ENCODE results near the gene WDR19.
"Not testable (repeated sequence)": the region's sequence is repeated elsewhere in the genome, so short reads cannot be mapped to it uniquely, and the experiment has no call there.

Gene WDR19

DNA sequence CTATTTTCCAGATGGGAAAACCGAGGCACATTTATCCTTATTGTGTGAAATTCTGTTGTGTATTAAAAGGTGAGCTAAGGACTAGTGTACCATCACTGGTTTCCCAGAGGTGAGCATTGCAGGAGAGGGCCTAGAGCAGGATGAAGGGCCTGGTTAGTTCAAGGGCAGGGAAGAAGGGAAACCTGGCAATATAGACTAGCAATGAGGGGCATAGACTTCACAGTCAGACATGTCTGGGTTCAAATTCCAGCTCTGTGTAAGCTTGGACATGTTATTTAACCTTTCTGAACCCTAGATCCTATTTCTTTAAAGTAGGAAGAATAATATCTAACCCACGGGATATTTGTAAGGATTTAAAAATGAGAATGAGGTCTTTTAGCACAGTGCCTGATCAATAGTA is 50.8 kb downstream of the WDR19 start:
- DNase-seq (ENCODE audit: low spot score) = no peak

DNA sequence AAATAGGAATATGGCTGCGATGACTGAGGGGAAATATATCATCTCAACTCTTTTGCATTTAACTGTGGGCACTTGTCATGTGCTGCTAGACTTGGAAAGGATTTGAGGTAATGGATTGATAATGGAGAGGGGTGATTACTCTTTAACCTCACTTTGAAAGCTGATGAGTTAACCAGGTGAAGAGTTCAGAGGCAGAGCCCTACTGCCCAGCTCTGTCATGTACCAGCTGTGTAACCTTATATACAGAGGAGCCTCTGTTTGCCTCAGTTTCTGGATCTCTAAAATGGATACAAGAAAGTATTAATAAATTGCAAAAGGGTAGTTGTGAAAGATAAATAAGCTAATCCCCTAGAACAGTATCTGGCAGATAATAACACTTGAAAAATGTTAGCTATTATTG is 51.5 kb downstream of the WDR19 start:
- no peak for DNase-seq (ENCODE audit: low spot score)

DNA sequence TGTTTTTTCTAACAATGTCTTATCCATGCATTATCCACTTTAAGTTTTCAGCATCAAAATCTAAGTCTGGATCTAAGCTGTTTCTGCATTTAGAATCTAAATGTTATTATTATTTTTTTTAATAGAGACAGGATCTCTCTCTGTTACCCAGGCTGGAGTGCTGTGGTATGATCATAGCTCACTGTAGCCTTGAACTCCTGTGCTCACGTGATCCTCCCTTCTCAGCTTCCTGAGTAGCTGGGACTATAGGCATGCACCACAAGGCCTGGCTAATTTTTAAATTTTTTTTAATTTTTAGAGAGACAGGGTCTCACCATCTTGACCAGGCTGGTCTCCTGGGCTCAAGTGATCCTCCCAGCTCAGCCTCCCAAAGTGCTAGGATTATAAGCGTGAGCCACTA is 52.7 kb downstream of the WDR19 start:
- DNase-seq (ENCODE audit: low spot score) = no peak

DNA sequence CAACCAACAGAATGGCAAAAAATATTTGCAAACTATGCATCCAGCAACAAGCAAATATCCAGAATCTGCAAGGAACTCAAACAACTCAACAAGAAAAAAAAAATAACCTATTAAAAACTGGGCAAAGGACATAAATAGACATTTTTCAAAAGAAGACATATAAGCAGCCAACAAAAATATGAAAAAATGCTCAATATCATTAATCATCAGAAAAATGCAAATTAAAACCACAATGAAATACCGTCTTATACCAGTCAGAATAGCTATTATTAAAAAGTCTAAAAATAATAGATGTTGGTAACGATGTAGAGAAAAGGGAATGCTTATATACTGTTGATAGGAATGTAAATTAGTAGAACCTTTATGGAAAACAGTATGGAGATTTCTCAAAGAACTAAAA is 53.4 kb downstream of the WDR19 start:
- DNase-seq (ENCODE audit: low spot score) = no peak

DNA sequence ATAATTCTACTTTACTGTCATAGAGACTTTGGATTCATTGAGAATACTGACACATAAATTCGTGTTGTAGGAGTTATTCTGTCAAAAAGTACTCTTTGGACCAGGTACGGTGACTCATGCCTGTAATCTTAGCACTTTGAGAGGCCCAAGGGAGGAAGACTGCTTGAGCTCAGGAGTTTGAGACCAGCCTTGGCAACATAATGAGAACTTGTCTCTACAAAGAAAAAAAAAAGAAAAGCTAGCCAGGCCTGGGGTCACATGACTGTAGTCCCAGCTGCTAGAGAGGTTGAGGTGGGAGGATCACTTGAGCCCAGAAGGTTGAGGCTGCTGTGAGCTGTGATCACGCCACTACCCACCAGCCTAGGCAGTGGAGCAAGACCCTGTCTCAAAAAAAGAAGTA is 54.9 kb downstream of the WDR19 start:
- DNase-seq (ENCODE audit: low spot score) = no peak

DNA sequence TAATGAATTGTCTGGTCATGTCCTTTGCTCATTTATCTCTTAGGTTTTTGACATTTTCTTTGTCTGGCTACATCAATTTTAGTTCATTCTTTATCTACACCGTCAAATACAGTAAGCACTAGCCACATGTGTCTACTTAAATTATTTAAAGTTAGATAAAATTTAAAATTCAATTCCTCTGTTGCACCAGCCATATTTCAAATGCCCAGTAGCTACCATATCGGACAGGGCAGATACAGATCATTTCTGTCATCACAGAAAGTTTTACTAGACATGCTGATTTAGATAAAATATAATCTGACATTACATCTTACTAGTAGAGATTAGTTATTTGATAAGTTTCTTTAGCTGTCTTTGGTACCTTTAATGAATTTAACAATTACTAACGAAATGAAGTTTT is 61.1 kb downstream of the WDR19 start:
- DNase-seq (ENCODE audit: low spot score) = no peak

DNA sequence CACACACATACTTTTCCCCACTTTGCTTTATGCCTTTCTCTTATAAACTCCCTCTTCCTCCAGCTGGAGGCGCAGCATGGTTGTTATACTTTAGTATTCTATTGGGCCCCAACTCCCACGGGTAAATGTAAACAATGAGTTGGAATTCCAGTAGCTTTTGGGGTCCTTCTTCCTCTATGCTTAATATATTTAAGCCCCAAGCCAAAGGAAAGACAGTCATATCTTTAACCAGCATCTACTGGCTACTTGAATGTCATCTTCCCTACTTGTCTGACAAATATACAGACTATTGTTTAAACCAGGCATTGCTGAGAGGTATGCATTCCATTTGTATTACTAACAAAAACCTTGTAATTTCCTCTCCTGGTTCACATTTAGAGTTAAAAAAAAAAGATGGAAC is 72.9 kb downstream of the WDR19 start:
- no peak for DNase-seq (ENCODE audit: low spot score)

DNA sequence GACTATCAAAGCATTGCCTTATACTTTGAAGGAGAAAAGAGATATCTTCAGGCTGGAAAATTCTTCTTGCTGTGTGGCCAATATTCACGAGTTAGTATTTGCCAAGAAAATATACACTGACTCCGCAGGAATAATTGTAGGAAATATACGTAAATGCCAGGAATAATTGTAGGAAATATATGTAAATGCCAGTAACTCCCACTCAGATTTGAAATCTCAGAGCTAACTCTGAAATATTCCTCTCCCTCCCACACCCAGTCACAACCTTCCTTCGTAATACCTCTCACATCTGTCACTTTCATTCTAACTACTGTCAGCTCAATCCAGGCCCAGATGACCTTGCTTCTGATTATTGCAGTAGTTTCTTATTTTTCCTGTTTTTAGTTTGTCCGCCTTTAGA is 73.5 kb downstream of the WDR19 start:
- DNase-seq (ENCODE audit: low spot score) = no peak

DNA sequence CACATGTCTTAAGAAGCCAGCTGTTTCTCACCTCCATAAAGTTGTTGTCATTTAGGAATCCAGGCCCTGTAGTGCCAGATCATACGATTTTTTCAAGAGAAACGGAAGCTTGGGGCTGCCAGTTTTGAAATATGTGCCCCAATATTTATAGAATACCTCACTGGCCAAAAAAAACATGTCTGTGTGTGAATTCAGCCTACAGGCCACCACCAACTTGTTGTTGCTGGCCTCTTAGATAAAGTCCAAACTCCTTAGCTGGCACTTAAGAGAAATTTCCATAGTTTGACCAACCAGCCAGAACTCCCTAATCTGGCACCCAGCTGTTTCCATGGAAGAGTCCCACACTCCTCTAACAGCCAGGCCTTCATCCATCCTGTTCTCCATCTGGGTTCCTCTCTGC is 74.1 kb downstream of the WDR19 start:
- DNase-seq (ENCODE audit: low spot score) = no peak

DNA sequence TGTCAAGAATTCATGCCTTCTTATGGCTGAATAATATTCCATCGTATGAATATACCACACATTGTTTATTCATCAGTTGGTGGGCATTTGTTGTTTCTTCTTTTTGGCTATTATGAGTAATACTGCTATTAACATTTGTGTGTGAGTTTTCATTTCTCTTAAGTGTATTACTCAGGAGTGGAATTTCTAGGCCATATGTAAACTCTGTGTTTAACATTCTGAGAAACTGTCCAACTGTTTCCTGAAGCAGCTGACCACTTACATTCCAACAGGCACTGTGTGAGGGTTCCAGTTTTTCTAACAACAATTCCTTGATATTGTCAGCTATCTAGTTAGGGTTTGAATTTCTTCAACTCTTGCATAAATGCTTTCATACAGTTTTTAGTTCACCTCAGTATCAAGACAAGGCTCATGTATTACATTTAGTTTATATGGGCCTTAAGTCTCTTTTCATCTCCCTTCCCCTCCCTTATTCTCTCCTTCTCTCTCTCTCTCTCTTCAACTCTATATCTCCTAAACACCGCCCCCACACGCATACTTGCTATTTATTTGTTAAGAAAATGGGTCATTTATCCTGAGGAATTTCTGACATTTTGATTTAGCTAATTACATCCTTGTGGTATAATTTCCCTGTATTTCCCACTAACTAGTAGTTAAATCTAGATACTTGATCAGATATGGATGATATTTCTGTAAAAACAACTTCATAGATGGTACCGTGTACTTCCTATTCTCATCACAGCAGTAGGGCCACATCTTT is 77.4 kb downstream of the WDR19 start:
- DNase-seq (ENCODE audit: low spot score) = no peak

DNA sequence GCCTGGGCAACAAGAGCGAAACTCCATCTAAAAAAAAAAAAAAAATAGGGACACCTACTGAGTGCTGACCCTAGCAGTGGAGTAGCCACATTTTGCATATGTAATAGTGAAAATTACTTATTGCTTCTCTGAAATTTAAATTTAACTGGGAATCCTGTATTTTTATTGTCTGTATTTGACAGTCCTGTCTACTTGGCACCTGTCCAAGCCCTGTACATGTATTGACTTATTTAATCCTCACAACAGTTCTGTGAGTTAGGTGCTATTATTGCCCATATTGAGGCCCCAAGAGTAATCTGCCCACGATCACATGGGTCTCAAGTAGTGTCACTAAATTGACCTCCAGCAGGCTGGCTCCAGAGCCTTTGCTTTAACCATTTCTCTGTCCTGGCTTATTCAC is 81.6 kb downstream of the WDR19 start:
- no peak for DNase-seq (ENCODE audit: low spot score)

DNA sequence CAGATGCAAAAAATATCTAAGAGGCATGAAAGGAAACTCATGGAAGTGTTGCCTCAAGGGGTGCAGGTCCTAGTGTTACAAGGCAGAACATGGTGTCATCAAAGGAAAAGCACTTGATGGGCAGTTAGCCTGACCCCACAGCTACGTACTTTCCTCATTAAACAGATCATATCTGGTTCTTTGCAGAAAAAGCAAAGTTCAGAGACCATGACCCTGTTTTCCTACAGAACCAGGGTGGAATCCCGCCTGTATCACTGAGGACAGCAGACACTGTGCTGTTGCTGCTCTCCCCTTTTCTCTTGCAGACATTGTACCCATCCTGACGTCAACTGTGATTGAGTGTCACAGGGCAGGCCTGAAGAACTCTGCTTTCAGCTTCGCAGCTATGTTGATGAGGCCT is 92.2 kb downstream of the WDR19 start:
- DNase-seq (ENCODE audit: low spot score) = no peak

DNA sequence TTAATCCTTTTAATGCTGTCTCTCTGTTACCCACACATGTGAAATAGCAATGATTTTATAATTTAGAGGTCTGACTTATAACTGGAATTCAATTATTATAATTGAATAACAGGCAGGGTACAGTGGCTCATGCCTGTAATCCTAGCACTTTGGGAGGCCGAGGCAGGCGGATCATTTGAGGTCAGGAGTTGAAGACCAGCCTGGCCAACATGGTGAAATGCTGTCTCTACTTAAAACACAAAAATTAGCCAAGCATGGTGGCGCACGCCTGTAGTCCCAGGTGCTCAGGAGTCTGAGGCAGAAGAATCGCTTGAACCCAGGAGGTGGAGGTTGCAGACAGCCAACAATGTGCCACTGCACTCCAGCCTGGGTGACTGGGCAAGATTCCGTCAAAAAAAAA is 95.3 kb downstream of the WDR19 start:
- DNase-seq (ENCODE audit: low spot score) = not testable (repeated sequence)

DNA sequence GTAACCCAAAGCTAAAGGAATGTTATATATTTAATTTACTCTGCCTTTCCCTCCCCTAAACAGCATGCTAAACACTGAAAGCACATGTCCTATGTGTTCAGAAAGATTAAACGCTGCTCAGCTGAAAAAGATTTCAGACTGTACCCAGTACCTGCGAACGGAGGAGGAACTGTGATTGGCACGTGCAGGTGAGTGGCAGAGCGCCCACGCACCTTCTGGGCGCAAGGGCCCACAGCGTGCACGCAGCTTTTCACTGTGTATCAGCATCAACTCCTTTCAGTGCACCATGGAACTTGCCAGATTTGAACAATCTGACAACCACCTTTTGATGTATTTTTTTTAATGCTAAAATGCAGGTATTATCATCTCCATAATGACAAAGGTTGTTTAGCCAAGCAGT is 96.1 kb downstream of the WDR19 start:
- DNase-seq (ENCODE audit: low spot score) = no peak

DNA sequence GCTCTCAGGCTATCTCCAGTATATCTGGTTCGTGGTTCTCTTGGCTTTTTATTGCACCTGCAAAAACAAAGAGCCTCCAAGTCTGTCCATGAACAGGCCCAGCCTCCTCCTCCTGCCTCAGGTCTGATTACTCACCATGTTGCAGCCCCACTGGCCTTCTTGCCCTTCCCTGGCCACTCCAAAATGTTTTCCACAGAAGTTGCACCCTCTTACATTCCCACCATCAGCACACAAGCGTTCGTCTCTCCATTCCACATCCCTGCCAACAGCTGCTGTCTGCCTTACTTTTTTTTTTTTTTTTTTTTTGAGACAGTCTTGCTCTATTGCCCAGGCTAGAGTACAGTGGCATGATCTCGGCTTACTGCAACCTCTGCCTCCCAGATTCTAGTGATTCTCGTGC is 97.1 kb downstream of the WDR19 start:
- no peak for DNase-seq (ENCODE audit: low spot score)

DNA sequence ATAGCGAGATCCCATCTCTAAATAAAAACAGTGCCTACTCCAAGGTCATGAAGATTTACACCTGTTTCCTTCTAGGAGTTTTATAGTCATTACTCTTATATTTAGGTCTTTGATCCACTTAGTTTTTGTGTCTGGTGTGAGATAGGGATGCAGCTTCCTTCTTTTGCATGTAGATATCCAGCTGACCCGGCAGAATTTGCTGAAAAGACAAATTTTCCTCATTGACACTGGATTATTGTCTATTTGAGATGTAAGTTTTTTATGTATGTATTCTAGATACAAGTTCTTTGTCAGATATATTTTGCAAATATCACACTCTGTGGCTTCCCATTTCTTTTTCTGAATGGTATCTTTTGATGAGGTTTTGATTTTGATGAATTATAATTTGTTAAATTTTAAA is 98.4 kb downstream of the WDR19 start:
- DNase-seq (ENCODE audit: low spot score) = no peak

DNA sequence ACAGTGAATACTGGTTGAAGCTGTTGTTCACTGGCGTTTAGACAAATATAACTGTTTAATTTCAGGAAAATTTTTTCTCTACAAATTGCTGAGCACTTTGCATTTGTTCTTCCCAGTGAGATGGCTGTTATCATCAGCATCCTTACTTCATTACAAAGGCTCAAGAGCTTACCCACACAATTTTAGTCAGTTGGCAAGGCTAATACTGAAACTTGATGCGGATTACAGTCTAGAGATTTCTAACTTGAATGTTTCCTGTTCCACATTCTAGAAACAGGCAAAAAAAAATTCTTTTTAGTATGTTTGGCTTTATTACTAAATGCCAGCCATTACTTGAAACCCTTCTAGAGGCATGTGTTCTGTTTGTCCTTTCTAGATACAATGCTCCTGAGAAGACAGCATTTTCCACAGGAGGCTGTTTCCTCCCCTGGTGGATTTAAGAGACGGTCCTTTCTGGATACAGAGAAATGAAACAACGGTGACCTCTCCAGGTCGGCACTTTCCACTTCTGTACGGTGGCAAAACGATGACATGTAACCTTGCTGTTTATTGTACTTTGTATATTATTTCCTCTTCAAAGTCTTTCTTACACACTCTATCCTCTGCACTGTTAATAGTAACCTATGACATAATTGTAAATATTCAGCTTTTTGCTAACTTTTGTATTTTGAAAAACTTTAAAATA is 102.9 kb downstream of the WDR19 start:
- DNase-seq (ENCODE audit: low spot score) = no peak

DNA sequence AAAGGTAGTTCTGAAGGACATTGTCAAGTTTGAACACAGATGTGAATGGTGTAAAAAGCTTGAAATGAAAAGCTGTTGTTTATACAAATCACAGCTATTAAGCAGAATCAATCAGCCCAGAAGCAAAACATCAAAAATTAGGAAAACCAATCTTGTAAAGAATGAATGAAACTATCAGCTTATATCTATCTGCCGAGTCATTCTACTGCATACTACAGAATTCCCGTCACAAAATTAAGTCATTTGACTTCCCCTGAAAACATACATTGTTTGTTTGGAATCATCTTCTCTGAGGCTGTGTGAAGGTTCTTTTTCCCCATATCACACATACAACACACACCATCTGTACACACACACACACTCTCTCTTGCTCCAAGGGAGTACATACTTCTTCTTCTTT is 103.5 kb downstream of the WDR19 start:
- DNase-seq (ENCODE audit: low spot score) = no peak

DNA sequence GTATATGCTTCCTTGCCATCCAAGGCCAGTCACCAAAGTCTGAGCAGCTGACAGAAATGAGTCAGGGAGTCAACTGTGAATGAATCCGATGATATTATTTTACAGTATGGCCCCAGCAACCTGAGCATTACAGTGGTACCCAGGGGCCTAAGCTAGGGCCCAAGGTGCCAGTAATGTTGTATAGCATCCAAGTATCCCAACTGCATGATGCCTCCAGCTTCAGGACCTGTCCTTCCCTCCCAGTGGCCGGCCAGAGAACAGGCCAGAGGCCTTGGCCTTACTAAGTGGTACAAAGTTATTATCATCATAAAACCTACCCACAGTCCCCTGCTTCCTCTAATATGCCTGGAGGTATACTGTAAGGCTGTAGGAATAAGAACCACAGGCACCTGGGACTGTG is 103.9 kb downstream of the WDR19 start:
- DNase-seq (ENCODE audit: low spot score) = no peak

DNA sequence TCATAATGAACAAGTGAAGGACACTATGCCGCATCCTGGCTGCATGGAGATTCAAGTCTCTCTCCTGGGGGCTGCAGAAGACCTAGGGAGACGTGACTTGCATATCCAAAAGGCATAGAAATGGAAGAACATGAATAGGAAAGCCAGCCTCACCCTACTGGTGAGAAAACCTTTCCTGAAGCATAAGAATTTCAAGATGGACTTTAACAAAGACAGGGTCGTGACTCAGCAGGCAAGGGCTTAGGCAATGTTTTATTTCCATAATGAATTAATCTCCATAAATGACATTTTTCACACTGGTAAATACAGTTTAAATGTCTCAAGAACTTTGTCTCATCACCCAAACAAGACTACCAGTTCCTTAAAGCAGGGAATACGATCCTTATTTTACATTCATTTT is 104.9 kb downstream of the WDR19 start:
- no peak for DNase-seq (ENCODE audit: low spot score)

DNA sequence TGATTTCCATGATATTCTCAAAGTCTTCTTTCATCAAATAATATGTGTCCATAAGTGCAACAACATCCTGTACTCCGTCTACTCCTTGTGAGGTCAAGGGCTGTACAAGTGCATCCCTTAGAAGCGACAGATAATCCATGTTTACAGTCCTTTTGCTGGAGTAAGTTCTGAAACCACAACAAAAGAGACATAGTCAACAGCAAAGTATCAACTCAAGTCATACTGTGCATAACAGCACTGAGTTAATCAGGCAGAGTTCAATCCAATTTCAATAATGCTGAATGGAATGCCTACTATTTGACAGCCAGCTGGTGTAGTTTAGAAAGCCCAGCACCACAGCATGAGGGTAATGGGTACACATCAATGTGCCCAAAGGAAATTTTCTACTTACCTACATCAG is 109.4 kb downstream of the WDR19 start:
- no peak for DNase-seq (ENCODE audit: low spot score)

DNA sequence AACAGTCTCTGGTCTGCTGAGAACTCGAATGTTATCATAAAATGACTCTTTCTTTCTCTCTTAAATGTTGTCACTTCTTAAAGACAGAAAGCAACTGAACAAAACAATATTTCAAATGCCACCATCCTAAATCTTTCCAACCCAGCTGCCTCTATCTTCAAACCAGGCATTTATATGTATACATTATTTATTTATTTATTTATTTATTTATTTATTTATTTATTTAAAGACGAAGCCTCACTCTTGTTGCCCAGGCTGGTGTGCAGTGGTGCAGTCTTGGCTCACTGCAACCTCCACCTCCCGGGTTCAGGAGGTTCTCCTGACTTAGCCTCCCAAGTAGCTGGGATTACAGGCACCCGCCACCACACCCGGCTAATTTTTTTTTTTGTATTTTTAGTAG is 110.1 kb downstream of the WDR19 start:
- DNase-seq (ENCODE audit: low spot score) = not testable (repeated sequence)

DNA sequence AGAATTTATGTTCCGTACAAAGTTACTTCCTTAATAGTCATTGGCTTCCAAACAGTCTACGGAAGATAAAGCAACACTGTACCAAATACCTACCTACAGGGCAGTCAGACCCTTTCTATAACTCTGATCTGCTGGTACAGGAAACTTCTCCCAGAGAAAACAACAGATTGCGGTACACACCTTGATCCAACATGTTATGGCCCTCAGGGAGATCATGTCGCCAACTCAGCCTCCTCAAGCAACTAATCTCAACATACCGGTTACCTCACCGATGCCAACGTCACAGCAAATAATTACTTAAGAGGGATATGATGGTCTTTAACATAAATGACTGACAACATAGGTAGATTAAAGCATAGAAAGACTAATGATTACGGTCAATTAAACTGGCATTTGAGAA is 113.5 kb downstream of the WDR19 start:
- DNase-seq (ENCODE audit: low spot score) = no peak

DNA sequence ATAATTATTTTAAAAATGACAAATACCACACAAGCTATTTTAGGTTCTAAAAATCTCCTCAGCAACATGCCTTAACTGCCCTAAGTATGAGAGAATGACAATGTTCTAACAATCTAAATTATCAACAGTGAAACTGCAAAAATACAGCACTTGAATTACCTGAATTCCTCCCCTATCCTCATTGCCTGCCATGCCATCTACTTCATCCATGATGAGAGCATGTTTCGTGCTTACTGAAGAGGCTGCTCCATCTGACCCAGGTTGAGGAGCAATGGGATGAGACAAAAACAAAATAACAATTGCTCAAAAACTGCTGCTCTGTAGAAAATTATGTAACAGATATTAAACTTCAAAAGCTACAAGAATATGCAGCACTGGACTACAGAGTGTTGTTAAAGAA is 120.6 kb downstream of the WDR19 start:
- no peak for DNase-seq (ENCODE audit: low spot score)
